Measurements from ENCODE around the gene SRP72.
"Not testable (repeated sequence)": the region's sequence is repeated elsewhere in the genome, so short reads cannot be mapped to it uniquely, and the experiment has no call there.

SRP72 gene, protein sequence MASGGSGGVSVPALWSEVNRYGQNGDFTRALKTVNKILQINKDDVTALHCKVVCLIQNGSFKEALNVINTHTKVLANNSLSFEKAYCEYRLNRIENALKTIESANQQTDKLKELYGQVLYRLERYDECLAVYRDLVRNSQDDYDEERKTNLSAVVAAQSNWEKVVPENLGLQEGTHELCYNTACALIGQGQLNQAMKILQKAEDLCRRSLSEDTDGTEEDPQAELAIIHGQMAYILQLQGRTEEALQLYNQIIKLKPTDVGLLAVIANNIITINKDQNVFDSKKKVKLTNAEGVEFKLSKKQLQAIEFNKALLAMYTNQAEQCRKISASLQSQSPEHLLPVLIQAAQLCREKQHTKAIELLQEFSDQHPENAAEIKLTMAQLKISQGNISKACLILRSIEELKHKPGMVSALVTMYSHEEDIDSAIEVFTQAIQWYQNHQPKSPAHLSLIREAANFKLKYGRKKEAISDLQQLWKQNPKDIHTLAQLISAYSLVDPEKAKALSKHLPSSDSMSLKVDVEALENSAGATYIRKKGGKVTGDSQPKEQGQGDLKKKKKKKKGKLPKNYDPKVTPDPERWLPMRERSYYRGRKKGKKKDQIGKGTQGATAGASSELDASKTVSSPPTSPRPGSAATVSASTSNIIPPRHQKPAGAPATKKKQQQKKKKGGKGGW

GRCh38 chr4:56467284-56468096, at the start of gene SRP72:
Gene SRP72, plus strand, starts transcription at chr4:56467617. Its CDS starts 19 bp downstream, at chr4:56467636.
- peak; percentile 77 for DNase-seq

DNA sequence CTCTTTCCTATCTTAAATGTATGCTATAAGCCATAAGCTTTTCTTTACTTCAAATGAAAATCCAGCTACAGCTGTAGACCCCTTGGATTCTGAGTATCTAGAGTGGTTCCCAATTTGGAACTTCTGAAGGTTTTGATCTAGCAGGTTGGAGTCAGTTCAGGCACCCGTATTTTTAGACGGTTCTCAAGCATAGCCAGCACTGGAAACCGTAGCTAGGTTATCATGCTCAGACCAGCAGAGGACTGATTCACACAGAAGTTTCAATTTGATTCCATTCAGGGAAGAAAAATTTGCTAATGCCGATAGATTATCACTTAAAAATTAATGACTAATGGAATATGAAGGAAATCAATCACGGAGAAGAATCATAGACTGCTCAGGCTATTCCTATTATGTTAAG, 43.2 kb upstream of the SRP72 start:
- no peak for DNase-seq

DNA sequence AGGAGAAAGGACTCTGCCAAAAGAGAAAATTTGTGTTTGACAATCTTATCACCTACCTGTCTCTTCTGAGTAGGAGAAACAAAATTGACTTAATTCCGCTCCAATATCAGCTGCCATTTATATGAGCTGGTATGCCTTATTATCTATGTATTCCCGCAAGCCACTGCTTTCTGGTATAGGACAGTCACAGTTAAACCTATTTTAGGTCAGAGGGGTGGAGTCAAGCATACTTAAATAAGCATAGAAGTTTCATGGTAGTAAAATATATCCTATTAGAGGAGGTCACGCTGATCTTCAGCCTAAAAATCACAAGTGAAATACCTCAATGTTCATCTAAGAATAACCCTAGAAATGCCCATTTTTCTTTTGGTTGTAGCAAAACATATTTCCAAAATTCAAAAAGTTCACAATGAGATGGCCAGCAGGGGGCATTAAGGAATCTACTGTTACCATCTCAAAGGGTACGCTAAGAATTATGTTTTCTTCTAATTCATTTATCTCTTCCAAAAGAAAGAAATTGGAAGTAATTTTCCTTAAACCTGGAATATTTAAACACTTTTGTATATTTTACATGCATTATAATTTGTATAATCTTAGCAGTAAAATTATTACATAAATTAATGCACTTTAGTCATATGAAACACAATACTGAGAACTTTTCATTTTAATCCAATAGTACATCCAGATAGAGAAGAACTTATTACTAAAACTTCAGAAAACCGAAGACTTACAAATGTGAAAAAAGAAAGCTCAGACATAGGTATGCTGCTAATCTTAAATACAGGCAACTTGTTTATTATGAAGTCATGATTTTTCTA, 42.5 kb upstream of the SRP72 start:
- no peak for DNase-seq

DNA sequence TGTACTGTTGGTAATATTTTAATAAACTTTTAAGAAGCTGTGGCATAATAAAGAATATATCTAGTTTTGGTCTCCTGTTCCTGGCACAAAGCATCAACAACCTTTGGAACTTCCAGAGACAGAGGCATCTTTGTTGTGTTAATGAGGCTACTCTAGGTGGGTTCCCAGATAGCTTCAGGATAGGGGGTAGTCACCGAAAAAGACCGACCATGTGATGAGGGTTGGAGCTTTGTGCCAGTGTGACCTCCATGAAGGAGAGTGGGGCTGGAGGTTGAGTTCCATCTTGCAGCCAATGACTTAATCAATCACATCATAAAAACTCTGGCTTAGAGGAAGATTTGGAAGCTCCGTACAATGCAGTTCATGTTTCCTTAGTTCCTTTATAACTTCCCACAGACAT, 41.9 kb upstream of the SRP72 start:
- no peak for DNase-seq

GRCh38 chr4:56426273-56426672, 41.1 kb upstream of the SRP72 start:
- no peak for DNase-seq

DNA sequence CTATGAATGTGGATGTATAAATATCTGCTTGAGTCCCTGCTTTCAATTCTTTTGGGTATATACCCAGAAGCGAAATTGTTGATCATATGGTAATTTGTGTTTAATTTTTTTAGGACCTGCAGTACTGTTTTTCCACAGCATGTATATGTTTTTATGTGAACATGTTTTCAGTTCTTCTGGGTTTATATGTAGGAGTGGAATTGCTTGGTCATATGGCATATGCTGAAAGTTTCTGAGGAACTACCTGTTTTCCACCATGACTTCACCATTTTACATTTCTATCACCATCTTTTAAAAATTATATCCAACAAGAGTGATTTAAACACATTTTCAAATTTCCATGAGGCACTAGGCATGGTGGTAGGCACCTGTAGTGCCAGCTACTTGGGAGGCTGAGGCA, 40.2 kb upstream of the SRP72 start:
- no peak for DNase-seq

DNA sequence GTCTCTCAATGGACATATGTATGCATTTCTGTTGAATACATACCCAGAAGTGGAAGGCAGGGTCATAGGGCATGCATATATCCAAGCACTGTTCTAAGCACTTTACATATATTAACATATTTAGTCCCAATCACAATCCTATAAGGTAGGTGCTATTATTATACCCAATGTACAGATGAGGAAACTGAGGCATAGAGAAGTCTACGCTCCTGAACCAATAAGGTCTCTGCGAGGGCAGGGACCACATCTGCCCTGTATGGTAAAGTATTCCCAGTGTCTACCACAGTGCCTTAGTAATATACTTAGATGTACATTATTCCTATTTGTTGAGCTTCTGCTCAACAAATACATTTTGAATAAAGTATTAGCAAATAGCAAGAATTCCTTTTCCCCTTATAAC, 37.2 kb upstream of the SRP72 start:
- DNase-seq, result no peak

DNA sequence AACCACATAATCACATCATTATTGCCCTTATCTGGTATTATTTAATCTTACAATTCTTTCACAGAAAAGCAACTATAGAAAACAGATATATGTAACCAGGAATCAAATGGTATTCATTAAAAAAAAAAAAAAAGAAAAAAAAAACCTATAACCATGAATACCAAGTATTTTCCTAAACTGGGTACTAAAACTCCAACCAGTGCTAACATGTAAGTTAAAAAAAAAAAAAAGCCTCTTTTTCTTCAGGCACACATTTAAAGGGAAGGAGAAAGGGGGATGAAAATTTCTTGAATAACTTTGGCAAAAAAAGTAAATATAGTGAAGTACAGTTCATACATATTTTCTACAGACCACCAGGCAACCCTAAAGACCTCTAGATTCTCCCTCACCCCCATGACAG, 34.1 kb upstream of the SRP72 start:
- no peak for DNase-seq

- peak; percentile 28 for DNase-seq
Observed at GRCh38 chr4:56434599-56435139, 32.7 kb upstream of the SRP72 start.

DNA sequence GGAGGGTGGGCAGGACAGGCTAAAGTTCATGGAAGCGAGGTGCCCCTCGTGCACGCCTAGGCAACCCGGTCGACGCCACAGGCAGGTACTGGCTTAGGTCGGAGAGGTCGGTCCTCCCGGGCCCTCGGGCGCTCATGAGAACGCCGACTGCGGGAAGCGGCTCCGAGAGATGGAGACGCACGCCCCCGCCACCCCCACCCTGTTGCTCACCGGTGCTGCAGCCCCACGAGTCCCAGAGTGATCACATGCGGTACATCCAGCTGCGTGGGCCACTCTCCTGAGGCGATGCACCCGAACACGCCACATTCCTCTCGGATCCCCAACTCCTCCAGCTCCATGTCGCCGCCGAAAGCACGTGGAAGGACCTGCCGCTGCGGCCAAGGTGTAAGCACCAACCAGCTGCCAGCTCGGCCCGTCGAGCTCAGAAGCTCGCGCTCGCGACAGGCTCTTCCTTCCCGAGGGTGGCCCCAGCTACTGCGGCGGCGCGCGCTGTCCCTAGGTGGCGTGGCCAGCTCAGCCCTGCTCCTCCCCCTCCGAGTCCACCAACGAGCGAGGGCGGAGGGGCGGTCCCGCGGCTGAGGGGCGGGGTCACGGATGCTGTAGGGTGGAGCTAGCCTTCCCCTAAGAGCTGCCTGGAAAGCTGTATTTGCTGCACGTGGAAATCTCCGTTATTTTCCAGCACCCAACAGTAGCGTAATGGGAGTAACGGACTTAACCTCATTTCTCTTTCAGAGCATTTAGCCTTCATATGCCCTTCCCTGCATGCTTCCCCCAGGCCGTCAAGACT, 32.1 kb upstream of the SRP72 start, which contains the start of gene PPAT:
PPAT (minus strand) TSS at position 476 of the 787 bp plus-strand sequence; CDS start at position 338, 138 bp downstream.
- peak; percentile 89 for DNase-seq

DNA sequence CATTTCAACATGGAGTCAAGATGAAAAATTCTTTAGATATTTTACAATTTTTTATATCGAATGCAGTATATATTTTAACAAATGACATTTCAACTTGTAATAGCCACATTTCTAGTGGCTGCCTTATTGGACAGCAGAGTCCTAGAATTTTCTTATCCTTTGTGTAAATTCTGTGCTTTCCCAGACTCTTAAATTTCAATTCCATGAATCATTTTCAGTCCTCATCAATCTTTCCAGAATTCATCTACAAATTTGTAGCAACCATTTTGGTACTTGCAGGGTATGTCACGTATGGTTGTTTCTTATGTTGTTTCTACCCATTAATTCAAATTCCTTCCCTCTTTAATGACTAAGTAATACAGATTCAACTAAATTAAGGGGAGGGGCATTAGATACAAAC, 28.7 kb upstream of the SRP72 start:
- DNase-seq, result no peak

GRCh38 chr4:56440983-56441382, 26.4 kb upstream of the SRP72 start:
- no peak for DNase-seq

DNA sequence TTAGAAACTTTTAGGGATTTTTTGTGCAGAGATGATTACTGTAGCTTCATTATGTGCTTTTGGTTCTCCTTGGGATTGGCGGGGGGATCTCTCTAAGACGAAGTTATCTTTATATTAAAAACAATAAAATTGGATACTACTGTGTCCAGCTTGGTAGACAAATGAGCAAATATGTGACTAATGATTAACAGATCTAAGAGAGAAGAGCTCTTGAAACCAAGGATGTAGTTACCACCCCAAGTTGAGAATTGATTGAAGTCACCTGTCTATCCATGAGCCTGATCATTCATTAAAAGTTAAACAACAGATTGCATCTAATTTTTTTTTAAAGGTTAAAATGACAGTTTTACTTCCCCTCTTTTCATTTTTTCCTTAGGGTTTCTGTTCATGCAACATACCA, 22.7 kb upstream of the SRP72 start:
- DNase-seq, result no peak

- DNase-seq, result no peak
Observed at GRCh38 chr4:56445699-56446098, 21.7 kb upstream of the SRP72 start.

DNA sequence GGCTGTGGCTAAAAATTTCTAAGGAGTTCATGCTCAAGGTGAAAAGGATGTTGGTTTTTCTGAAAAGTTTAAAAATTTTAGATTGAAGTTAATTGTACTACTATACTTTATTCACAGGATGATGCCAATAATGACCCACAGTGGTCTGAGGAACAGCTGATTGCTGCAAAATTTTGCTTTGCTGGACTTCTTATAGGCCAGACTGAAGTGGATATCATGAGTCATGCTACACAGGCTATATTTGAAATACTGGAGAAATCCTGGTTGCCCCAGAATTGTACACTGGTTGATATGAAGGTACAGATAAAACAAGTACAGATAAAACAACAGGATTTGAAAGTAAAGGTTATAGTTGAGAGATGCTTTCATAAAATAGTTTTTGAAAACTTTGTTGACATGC, 19.1 kb upstream of the SRP72 start:
- no peak for DNase-seq

DNA sequence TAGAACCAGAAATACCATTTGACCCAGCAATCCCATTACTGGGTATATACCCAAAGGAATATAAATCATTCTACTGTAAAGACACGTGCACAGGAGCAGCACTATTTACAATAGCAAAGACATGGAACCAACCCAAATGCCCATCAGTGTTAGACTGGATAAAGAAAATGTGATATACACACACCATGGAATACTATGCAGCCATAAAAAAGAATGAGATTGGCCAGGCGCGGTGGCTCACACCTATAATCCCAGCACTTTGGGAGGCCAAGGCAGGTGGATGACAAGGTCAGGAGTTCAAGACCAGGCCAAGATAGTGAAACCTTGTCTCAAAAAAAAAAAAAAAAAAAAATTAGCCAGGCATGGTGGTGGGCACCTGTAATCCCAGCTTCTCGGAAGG, 17.9 kb upstream of the SRP72 start:
- not testable (repeated sequence) for DNase-seq

DNA sequence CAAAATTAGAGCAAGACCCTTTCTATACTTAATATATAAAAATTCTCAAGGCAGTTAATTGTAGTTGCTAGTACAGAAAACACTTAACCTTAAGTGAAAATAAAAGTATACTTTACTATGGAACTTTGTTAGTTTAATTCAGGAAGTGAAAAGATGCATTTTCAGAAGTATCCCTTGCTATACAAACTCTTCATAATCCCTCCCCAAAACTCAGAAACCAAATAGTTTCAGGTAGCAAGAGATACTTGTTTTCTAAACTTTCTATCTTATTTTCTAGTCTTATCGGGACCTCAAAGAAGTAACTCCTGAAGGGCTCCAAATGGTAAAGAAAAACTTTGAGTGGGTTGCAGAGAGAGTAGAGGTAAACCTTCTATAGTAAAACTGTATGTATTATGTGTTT, 17.1 kb upstream of the SRP72 start:
- no peak for DNase-seq

- no peak for DNase-seq
Observed at GRCh38 chr4:56460085-56460484, 7.3 kb upstream of the SRP72 start.

- DNase-seq, result no peak
Observed at GRCh38 chr4:56462157-56462556, 5.3 kb upstream of the SRP72 start.

DNA sequence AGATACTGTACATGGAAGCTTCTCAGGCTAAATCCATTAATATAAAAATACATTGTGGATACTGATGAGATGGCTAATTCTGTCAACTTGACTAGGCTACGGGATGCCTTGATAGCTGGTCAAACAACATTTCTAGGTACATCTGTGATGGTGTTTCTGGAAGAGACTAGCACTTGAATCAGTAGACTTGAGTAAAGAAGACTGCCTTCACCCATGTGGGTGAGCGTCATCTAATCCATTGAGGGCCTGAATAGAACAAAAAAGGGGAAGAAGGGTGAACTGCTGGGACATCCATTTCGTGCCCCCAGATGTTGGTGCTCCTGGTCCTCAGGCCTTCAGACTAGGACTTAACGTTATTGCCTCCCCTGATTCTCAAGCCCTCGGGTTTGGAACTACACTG, 3.7 kb upstream of the SRP72 start:
- no peak for DNase-seq

GRCh38 chr4:56464581-56464980, 2.8 kb upstream of the SRP72 start:
- DNase-seq, result no peak

Measured in NCI-H2171 treated with DMSO at 0.1 percent for 48 hours (cell line).